H9 (cell line): ENCODE results near the gene CPT1A. TPM values are rescaled to one million over a fixed set of nuclear protein-coding genes. Genes with fewer than 3 reads are reported as not detected.

Experiments used
- DNase-seq: peaks from one replicate; pipeline ENCODE4 v3.0.0-alpha.2; 2017
- H2AFZ ChIP-seq: one replicate; pipeline ENCODE4 v1.6.1; 2013; ENCODE audit warnings: mild to moderate bottlenecking, low read length, control low read depth, moderate library complexity
- H2AK5ac ChIP-seq: 2 replicates; pipeline ENCODE4 v1.6.1; 2013; ENCODE audit warnings: low read length, control low read depth, mixed read lengths; ENCODE audit not compliant: insufficient read length
- H2BK120ac ChIP-seq: one replicate; pipeline ENCODE4 v1.6.1; 2013; ENCODE audit warnings: low read depth, mild to moderate bottlenecking, low read length, control low read depth, inconsistent platforms; ENCODE audit not compliant: poor library complexity, severe bottlenecking
- H2BK12ac ChIP-seq: 2 replicates; pipeline ENCODE4 v1.6.1; 2013; ENCODE audit warnings: low read length, control low read depth, mixed read lengths, low read depth; ENCODE audit not compliant: insufficient read length
- H2BK15ac ChIP-seq: 2 replicates; pipeline ENCODE4 v1.6.1; 2013; ENCODE audit warnings: low read depth, low read length, control low read depth
- H2BK20ac ChIP-seq: one replicate; pipeline ENCODE4 v1.6.1; 2013; ENCODE audit warnings: low read depth, mild to moderate bottlenecking, low read length, control low read depth, inconsistent platforms; ENCODE audit not compliant: poor library complexity, severe bottlenecking
- H2BK5ac ChIP-seq: 2 replicates; pipeline ENCODE4 v1.6.1; 2013; ENCODE audit warnings: low read length, control low read depth, mixed read lengths; ENCODE audit not compliant: insufficient read length
- H3K14ac ChIP-seq: 2 replicates; pipeline ENCODE4 v1.6.1; 2013; ENCODE audit warnings: low read length, control low read depth; ENCODE audit not compliant: insufficient read depth
- H3K18ac ChIP-seq: 2 replicates; pipeline ENCODE4 v1.6.1; 2013; ENCODE audit warnings: low read depth, mild to moderate bottlenecking, mixed read lengths, low read length, control low read depth; ENCODE audit not compliant: insufficient read length
- H3K23ac ChIP-seq: 2 replicates; pipeline ENCODE4 v1.6.1; 2013; ENCODE audit warnings: low read length, control low read depth, mixed read lengths, low read depth; ENCODE audit not compliant: insufficient read length
- H3K23me2 ChIP-seq: 2 replicates; pipeline ENCODE4 v1.6.1; 2013; ENCODE audit warnings: low read depth, mild to moderate bottlenecking, mixed read lengths, low read length, control low read depth; ENCODE audit not compliant: insufficient read length, poor library complexity, severe bottlenecking
- H3K27ac ChIP-seq: 2 replicates; pipeline ENCODE4 v1.5.1; 2013; ENCODE audit warnings: low read length, control low read depth, mixed read lengths, low read depth; ENCODE audit not compliant: insufficient read length
- H3K27me3 ChIP-seq: 2 replicates; pipeline ENCODE4 v1.6.1; 2013; ENCODE audit warnings: low read length, control low read depth, inconsistent platforms; ENCODE audit not compliant: insufficient read depth
- H3K4ac ChIP-seq: 2 replicates; pipeline ENCODE4 v1.6.1; 2013; ENCODE audit warnings: low read depth, mild to moderate bottlenecking, control low read depth, inconsistent platforms, low read length, moderate library complexity
- H3K4me1 ChIP-seq: 2 replicates; pipeline ENCODE4 v1.6.1; 2013; ENCODE audit warnings: low read length, control low read depth, inconsistent platforms; ENCODE audit not compliant: insufficient read depth
- H3K4me2 ChIP-seq: 2 replicates; pipeline ENCODE4 v1.6.1; 2013; ENCODE audit warnings: low read length, control low read depth, mixed read lengths; ENCODE audit not compliant: insufficient read length, insufficient read depth
- H3K56ac ChIP-seq: 2 replicates; pipeline ENCODE4 v1.6.1; 2013; ENCODE audit warnings: low read depth, mild to moderate bottlenecking, mixed read lengths, low read length, control low read depth; ENCODE audit not compliant: insufficient read length
- H3K79me1 ChIP-seq: 2 replicates; pipeline ENCODE4 v1.6.1; 2013; ENCODE audit warnings: low read depth, mild to moderate bottlenecking, moderate library complexity, low read length, control low read depth, inconsistent platforms; ENCODE audit not compliant: insufficient read depth, poor library complexity, severe bottlenecking
- H3K79me2 ChIP-seq: 2 replicates; pipeline ENCODE4 v1.6.1; 2013; ENCODE audit warnings: low read length, control low read depth, inconsistent platforms; ENCODE audit not compliant: insufficient read depth
- H3K9ac ChIP-seq: 2 replicates; pipeline ENCODE4 v1.6.1; 2013; ENCODE audit warnings: low read length, control low read depth, mixed read lengths; ENCODE audit not compliant: insufficient read length; ENCODE audit errors: extremely low read depth
- H3K9me3 ChIP-seq: one replicate; pipeline ENCODE4 v1.6.1; 2013; ENCODE audit warnings: low read depth, low read length, inconsistent platforms; ENCODE audit not compliant: control insufficient read depth
- H3T11ph ChIP-seq: one replicate; pipeline ENCODE4 v1.6.1; 2013; ENCODE audit warnings: mild to moderate bottlenecking, low read length, control low read depth, inconsistent platforms
- H4K20me1 ChIP-seq: one replicate; pipeline ENCODE4 v1.6.1; 2013; ENCODE audit not compliant: control insufficient read depth, insufficient read length, insufficient read depth
- H4K5ac ChIP-seq: 2 replicates; pipeline ENCODE4 v1.6.1; 2013; ENCODE audit warnings: low read depth, mild to moderate bottlenecking, mixed read lengths, low read length, control low read depth; ENCODE audit not compliant: insufficient read length
- H4K8ac ChIP-seq: replicated peaks from 2 replicates; pipeline ENCODE4 v1.6.1; 2013; ENCODE audit warnings: low read length, control low read depth, mixed read lengths, low read depth; ENCODE audit not compliant: insufficient read length
- H4K91ac ChIP-seq: 2 replicates; pipeline ENCODE4 v1.6.1; 2013; ENCODE audit warnings: low read depth, mild to moderate bottlenecking, moderate library complexity, mixed read lengths, low read length, control low read depth; ENCODE audit not compliant: insufficient read length
- H3K27ac Mint-ChIP-seq, 3 experiments: 2 replicates in 2 of 3; 3 replicates in 1 of 3; pipeline ENCODE4 v1.8.0; 2020 to 2021; ENCODE audit warnings: mixed read lengths in 3 of 3, mild to moderate bottlenecking in 1 of 3, moderate library complexity in 1 of 3
- H3K27me3 Mint-ChIP-seq: 2 replicates; pipeline ENCODE4 v1.8.0; 2021; ENCODE audit warnings: low read depth, mild to moderate bottlenecking, moderate library complexity, mixed read lengths
- H3K36me3 Mint-ChIP-seq, 3 experiments: 2 replicates in 2 of 3; 3 replicates in 1 of 3; pipeline ENCODE4 v1.8.0; 2020 to 2021; ENCODE audit warnings: low read depth in 3 of 3, mixed read lengths in 3 of 3; ENCODE audit not compliant: insufficient read depth in 1 of 3
- H3K4me1 Mint-ChIP-seq, 2 experiments: 2 replicates each; pipeline ENCODE4 v1.8.0; 2020; ENCODE audit warnings: mixed read lengths in 2 of 2
- H3K4me3 Mint-ChIP-seq, 2 experiments: 2 replicates in 1 of 2; 3 replicates in 1 of 2; pipeline ENCODE4 v1.8.0; 2020 to 2021; ENCODE audit warnings: mild to moderate bottlenecking in 2 of 2, mixed read lengths in 2 of 2, moderate library complexity in 1 of 2
- H3K9me3 Mint-ChIP-seq, 2 experiments: 2 replicates in 1 of 2; 3 replicates in 1 of 2; pipeline ENCODE4 v1.8.0; 2020; ENCODE audit warnings: mild to moderate bottlenecking in 2 of 2, mixed read lengths in 2 of 2, moderate library complexity in 1 of 2
- WGBS: extraction: QIAGEN DNeasy Blood & Tissue Kit; methylation state at CpG from one replicate; pipeline ENCODE4 v1.1.7; 2013; ENCODE audit warnings: missing lambda C conversion rate, low lambda C conversion rate, mixed read lengths; ENCODE audit not compliant: insufficient read length; ENCODE audit errors: extremely low coverage; 5-methylcytosine and 5-hydroxymethylcytosine counted together
- total RNA-seq: library from RNA; stranded (reverse); gene quantifications from 2 replicates; pipeline ENCODE4 v1.2.1, GENCODE V29; 2021
- TF ChIP-seq, protein P1 (sequence below): fragments of 200-600 bp; sonication (generic); conservative IDR thresholded peaks from 3 replicates; pipeline ENCODE4 v1.8.0; 2021; ENCODE audit warnings: antibody characterized with exemption, mild to moderate bottlenecking

The CPT1A gene
- total RNA-seq, 1 experiment from 2014 or later = 7.5 TPM

DNA sequence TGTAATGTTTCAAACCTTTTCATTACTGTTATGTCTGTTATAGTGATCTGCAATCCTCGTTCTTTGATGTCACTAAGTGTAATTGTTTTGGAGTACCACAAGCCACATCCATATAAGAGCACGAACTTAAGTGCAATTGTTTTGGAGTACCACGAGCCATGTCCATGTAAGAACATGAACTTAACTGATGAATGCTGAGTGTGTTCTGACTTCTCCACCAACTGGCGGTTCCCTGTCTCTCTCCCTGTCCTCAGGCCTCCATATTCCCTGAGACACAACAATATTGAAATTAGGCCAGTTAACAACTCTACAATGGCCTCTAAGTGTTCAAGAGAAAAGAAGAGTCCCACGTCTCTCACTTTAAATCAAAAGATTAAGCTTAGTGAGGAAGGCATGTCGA, 113.9 kb downstream of the CPT1A start:
- H3K4ac ChIP-seq = no peak overlapping the region
- no peak overlapping the region for H3K9ac ChIP-seq
- H3K14ac ChIP-seq = no peak overlapping the region
- H3K4me1 ChIP-seq = peaks cover 4% of the 10 kb centered on the region; the same call in 1 of the 2 replicates
- no peak overlapping the region for H3K4me3 Mint-ChIP-seq
- H3K9me3 ChIP-seq = no peaks in the 10 kb centered on the region
- no peak overlapping the region for H3K4me2 ChIP-seq
- no peak overlapping the region for H2AFZ ChIP-seq
- H4K8ac ChIP-seq = no peak overlapping the region
- no peak overlapping the region for H3K23ac ChIP-seq
- no peak for DNase-seq
- H4K91ac ChIP-seq = no peak overlapping the region
- no peak overlapping the region for H2BK120ac ChIP-seq
- no peaks in the 10 kb centered on the region for H3K23me2 ChIP-seq
- H3K27ac Mint-ChIP-seq = no peak overlapping the region
- WGBS = no CpG with 5 or more reads among the region's 6 CpGs
- H3K56ac ChIP-seq = no peak overlapping the region
- H3K79me1 ChIP-seq = no peaks in the 10 kb centered on the region
- H3K79me2 ChIP-seq = no peaks in the 10 kb centered on the region
- H2BK12ac ChIP-seq = no peak overlapping the region
- H3T11ph ChIP-seq = no peak overlapping the region
- H2BK20ac ChIP-seq = no peak overlapping the region
- H3K9me3 Mint-ChIP-seq = no peaks in the 10 kb centered on the region
- H4K20me1 ChIP-seq = no peaks in the 10 kb centered on the region
- no peaks in the 10 kb centered on the region for H3K27me3 Mint-ChIP-seq
- peaks cover 9 to 16% of the 10 kb centered on the region in 2 experiments for H3K4me1 Mint-ChIP-seq
- no peak overlapping the region for H3K27ac ChIP-seq
- peaks cover 0 to 5% (median 0%) of the 10 kb centered on the region in 3 experiments; a peak in 3 of 7 replicates for H3K36me3 Mint-ChIP-seq
- H4K5ac ChIP-seq = no peak overlapping the region
- no peak overlapping the region for H2AK5ac ChIP-seq
- TF ChIP-seq, protein P1, sequence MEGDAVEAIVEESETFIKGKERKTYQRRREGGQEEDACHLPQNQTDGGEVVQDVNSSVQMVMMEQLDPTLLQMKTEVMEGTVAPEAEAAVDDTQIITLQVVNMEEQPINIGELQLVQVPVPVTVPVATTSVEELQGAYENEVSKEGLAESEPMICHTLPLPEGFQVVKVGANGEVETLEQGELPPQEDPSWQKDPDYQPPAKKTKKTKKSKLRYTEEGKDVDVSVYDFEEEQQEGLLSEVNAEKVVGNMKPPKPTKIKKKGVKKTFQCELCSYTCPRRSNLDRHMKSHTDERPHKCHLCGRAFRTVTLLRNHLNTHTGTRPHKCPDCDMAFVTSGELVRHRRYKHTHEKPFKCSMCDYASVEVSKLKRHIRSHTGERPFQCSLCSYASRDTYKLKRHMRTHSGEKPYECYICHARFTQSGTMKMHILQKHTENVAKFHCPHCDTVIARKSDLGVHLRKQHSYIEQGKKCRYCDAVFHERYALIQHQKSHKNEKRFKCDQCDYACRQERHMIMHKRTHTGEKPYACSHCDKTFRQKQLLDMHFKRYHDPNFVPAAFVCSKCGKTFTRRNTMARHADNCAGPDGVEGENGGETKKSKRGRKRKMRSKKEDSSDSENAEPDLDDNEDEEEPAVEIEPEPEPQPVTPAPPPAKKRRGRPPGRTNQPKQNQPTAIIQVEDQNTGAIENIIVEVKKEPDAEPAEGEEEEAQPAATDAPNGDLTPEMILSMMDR = no peak; the same call in 2 of the 3 replicates
- no peak overlapping the region for H2BK5ac ChIP-seq
- H2BK15ac ChIP-seq = no peak overlapping the region
- no peaks in the 10 kb centered on the region for H3K27me3 ChIP-seq
- no peak overlapping the region for H3K18ac ChIP-seq
